ENCODE results near the gene TMEFF1.
A peak's percentile ranks its signal among the peaks of the same experiment; 100 is the strongest.

TMEFF1 gene

GRCh38 chr9:100472788-100473275, at the start of gene TMEFF1:
TSS of gene TMEFF1 (plus strand) at chr9:100473149. CDS start at chr9:100473545, 396 bp downstream.
- Histone ChIP-seq H3K36me3 (ENCODE audit: insufficient read depth, low read length) (no peaks in the 10 kb centered on the region), H3K4me1 (ENCODE audit: insufficient read depth, low read length) (peaks cover 3% of the 10 kb centered on the region), H3K27ac (ENCODE audit: low read depth, low read length) (no peak within 1 kb of the TSS), H3K27me3 (ENCODE audit: control insufficient read depth in 1 of 2, insufficient read depth in 2 of 2, low read length in 2 of 2) (peaks cover 0 to 17% of the 10 kb centered on the region in 2 donors), H3K9ac (ENCODE audit: low read length) (no peak within 1 kb of the TSS), H3K4me3 (ENCODE audit: low read depth in 1 of 2, low read length in 2 of 2) (peak within 1 kb of the TSS; percentile 35 to 77), H3K9me3 (ENCODE audit: low read length) (no peaks in the 10 kb centered on the region)

- Histone ChIP-seq H3K4me3 (ENCODE audit: low read depth in 1 of 2, low read length in 2 of 2) (no peak overlapping the region), H3K27me3 (ENCODE audit: control insufficient read depth in 1 of 2, insufficient read depth in 2 of 2, low read length in 2 of 2) (no peaks in the 10 kb centered on the region), H3K36me3 (ENCODE audit: insufficient read depth, low read length) (no peaks in the 10 kb centered on the region), H3K27ac (ENCODE audit: low read depth, low read length) (no peak overlapping the region), H3K9me3 (ENCODE audit: low read length) (no peaks in the 10 kb centered on the region), H3K9ac (ENCODE audit: low read length) (no peak overlapping the region), H3K4me1 (ENCODE audit: insufficient read depth, low read length) (peaks cover 34% of the 10 kb centered on the region)
These were observed 47.2 kb upstream of the TMEFF1 start for GRCh38 chr9:100425758-100426157.

- Histone ChIP-seq H3K4me1 (ENCODE audit: insufficient read depth, low read length) (peaks cover 34% of the 10 kb centered on the region), H3K36me3 (ENCODE audit: insufficient read depth, low read length) (no peaks in the 10 kb centered on the region), H3K4me3 (ENCODE audit: low read depth in 1 of 2, low read length in 2 of 2) (peak overlapping the region; percentile 44 to 72), H3K27ac (ENCODE audit: low read depth, low read length) (peak overlapping the region; percentile 77), H3K27me3 (ENCODE audit: control insufficient read depth in 1 of 2, insufficient read depth in 2 of 2, low read length in 2 of 2) (no peaks in the 10 kb centered on the region), H3K9ac (ENCODE audit: low read length) (peak overlapping the region; percentile 77), H3K9me3 (ENCODE audit: low read length) (no peaks in the 10 kb centered on the region)
These were observed 46.8 kb upstream of the TMEFF1 start for GRCh38 chr9:100426189-100426529.

GRCh38 chr9:100426530-100427365, 46.2 kb upstream of the TMEFF1 start, which contains the start of gene MSANTD3:
TSS of gene MSANTD3 (plus strand) at chr9:100427143. CDS start at chr9:100441939, 14,796 bp downstream.
- H3K27ac ChIP-seq (ENCODE audit: low read depth, low read length) = peak within 1 kb of the TSS; percentile 91
- H3K9me3 ChIP-seq (ENCODE audit: low read length) = no peaks in the 10 kb centered on the region
- peak within 1 kb of the TSS; percentile 75 to 80 for H3K4me3 ChIP-seq (ENCODE audit: low read depth in 1 of 2, low read length in 2 of 2)
- H3K36me3 ChIP-seq (ENCODE audit: insufficient read depth, low read length) = no peaks in the 10 kb centered on the region
- no peaks in the 10 kb centered on the region for H3K27me3 ChIP-seq (ENCODE audit: control insufficient read depth in 1 of 2, insufficient read depth in 2 of 2, low read length in 2 of 2)
- peaks cover 34% of the 10 kb centered on the region for H3K4me1 ChIP-seq (ENCODE audit: insufficient read depth, low read length)
- peak within 1 kb of the TSS; percentile 77 for H3K9ac ChIP-seq (ENCODE audit: low read length)

GRCh38 chr9:100427366-100428263, 45.3 kb upstream of the TMEFF1 start:
- Histone ChIP-seq H3K4me1 (ENCODE audit: insufficient read depth, low read length) (peaks cover 34% of the 10 kb centered on the region), H3K36me3 (ENCODE audit: insufficient read depth, low read length) (no peaks in the 10 kb centered on the region), H3K27me3 (ENCODE audit: control insufficient read depth in 1 of 2, insufficient read depth in 2 of 2, low read length in 2 of 2) (no peaks in the 10 kb centered on the region), H3K9ac (ENCODE audit: low read length) (peak overlapping the region; percentile 68), H3K4me3 (ENCODE audit: low read depth in 1 of 2, low read length in 2 of 2) (peak overlapping the region; percentile 75 to 80), H3K9me3 (ENCODE audit: low read length) (no peaks in the 10 kb centered on the region), H3K27ac (ENCODE audit: low read depth, low read length) (peak overlapping the region; percentile 91)

- Histone ChIP-seq H3K4me1 (ENCODE audit: insufficient read depth, low read length) (peaks cover 34% of the 10 kb centered on the region), H3K4me3 (ENCODE audit: low read depth in 1 of 2, low read length in 2 of 2) (peak overlapping the region in 1 of 2 donors; percentile 1), H3K27ac (ENCODE audit: low read depth, low read length) (peak overlapping the region; percentile 52), H3K9ac (ENCODE audit: low read length) (no peak overlapping the region), H3K36me3 (ENCODE audit: insufficient read depth, low read length) (no peaks in the 10 kb centered on the region), H3K9me3 (ENCODE audit: low read length) (no peaks in the 10 kb centered on the region), H3K27me3 (ENCODE audit: control insufficient read depth in 1 of 2, insufficient read depth in 2 of 2, low read length in 2 of 2) (no peaks in the 10 kb centered on the region)
These were observed 43.9 kb upstream of the TMEFF1 start for GRCh38 chr9:100428871-100429654.

GRCh38 chr9:100430286-100430940, 42.5 kb upstream of the TMEFF1 start:
- Histone ChIP-seq H3K27ac (ENCODE audit: low read depth, low read length) (no peak overlapping the region), H3K4me1 (ENCODE audit: insufficient read depth, low read length) (peaks cover 34% of the 10 kb centered on the region), H3K4me3 (ENCODE audit: low read depth in 1 of 2, low read length in 2 of 2) (no peak overlapping the region), H3K36me3 (ENCODE audit: insufficient read depth, low read length) (no peaks in the 10 kb centered on the region), H3K27me3 (ENCODE audit: control insufficient read depth in 1 of 2, insufficient read depth in 2 of 2, low read length in 2 of 2) (no peaks in the 10 kb centered on the region), H3K9ac (ENCODE audit: low read length) (no peak overlapping the region), H3K9me3 (ENCODE audit: low read length) (no peaks in the 10 kb centered on the region)

GRCh38 chr9:100431886-100432285, 41.1 kb upstream of the TMEFF1 start:
- no peaks in the 10 kb centered on the region for H3K27me3 ChIP-seq (ENCODE audit: control insufficient read depth in 1 of 2, insufficient read depth in 2 of 2, low read length in 2 of 2)
- peaks cover 22% of the 10 kb centered on the region for H3K4me1 ChIP-seq (ENCODE audit: insufficient read depth, low read length)
- no peak overlapping the region for H3K9ac ChIP-seq (ENCODE audit: low read length)
- H3K4me3 ChIP-seq (ENCODE audit: low read depth in 1 of 2, low read length in 2 of 2) = no peak overlapping the region
- no peak overlapping the region for H3K27ac ChIP-seq (ENCODE audit: low read depth, low read length)
- no peaks in the 10 kb centered on the region for H3K36me3 ChIP-seq (ENCODE audit: insufficient read depth, low read length)
- H3K9me3 ChIP-seq (ENCODE audit: low read length) = no peaks in the 10 kb centered on the region

- Histone ChIP-seq H3K27ac (ENCODE audit: low read depth, low read length) (no peak overlapping the region), H3K9ac (ENCODE audit: low read length) (no peak overlapping the region), H3K36me3 (ENCODE audit: insufficient read depth, low read length) (no peaks in the 10 kb centered on the region), H3K4me1 (ENCODE audit: insufficient read depth, low read length) (peaks cover 21% of the 10 kb centered on the region), H3K4me3 (ENCODE audit: low read depth in 1 of 2, low read length in 2 of 2) (no peak overlapping the region), H3K27me3 (ENCODE audit: control insufficient read depth in 1 of 2, insufficient read depth in 2 of 2, low read length in 2 of 2) (no peaks in the 10 kb centered on the region), H3K9me3 (ENCODE audit: low read length) (no peaks in the 10 kb centered on the region)
These were observed 40.2 kb upstream of the TMEFF1 start for GRCh38 chr9:100432736-100433135.

GRCh38 chr9:100436571-100436970, 36.4 kb upstream of the TMEFF1 start:
- H3K4me1 ChIP-seq (ENCODE audit: insufficient read depth, low read length) = no peaks in the 10 kb centered on the region
- H3K9ac ChIP-seq (ENCODE audit: low read length) = no peak overlapping the region
- no peaks in the 10 kb centered on the region for H3K9me3 ChIP-seq (ENCODE audit: low read length)
- no peaks in the 10 kb centered on the region for H3K36me3 ChIP-seq (ENCODE audit: insufficient read depth, low read length)
- no peak overlapping the region for H3K4me3 ChIP-seq (ENCODE audit: low read depth in 1 of 2, low read length in 2 of 2)
- no peaks in the 10 kb centered on the region for H3K27me3 ChIP-seq (ENCODE audit: control insufficient read depth in 1 of 2, insufficient read depth in 2 of 2, low read length in 2 of 2)
- no peak overlapping the region for H3K27ac ChIP-seq (ENCODE audit: low read depth, low read length)
